ENCODE results near the gene TMEM53. TPM values are rescaled to one million over a fixed set of nuclear protein-coding genes. Genes with fewer than 3 reads are reported as not detected.

TMEM53 gene
- total RNA-seq, 1 experiment from 2014 or later = 6.2 TPM

DNA sequence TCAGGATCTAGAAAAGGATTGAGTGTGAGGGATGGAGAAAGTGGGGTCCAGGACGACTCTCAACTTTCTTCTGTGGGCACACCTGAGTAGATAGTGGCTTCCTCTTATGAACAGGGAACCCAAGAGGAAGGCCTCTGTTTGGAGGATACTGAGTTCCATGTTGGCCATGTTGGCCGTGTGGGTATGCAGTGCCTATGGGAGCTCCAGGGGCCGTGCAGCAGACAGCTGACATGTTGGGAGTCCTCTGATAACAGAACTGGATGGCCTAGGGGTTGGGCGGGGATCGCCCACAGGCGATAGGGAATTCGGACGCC, 43.0 kb downstream of the TMEM53 start:
- Histone ChIP-seq H4K5ac (ENCODE audit: insufficient read length, low read depth, low read length) (peak overlapping the region; percentile 93), H3K27ac (ENCODE audit: insufficient read length, low read depth, low read length) (peak overlapping the region; percentile 41), H3K79me2 (ENCODE audit: insufficient read depth, low read length) (no peaks in the 10 kb centered on the region), H3K27me3 (ENCODE audit: insufficient read depth, low read length) (no peaks in the 10 kb centered on the region), H2BK5ac (ENCODE audit: insufficient read length, low read length) (peak overlapping the region; percentile 36), H3K4me2 (ENCODE audit: insufficient read depth, insufficient read length, low read length) (peak overlapping the region; percentile 81), H2AFZ (ENCODE audit: low read length) (no peak overlapping the region), H2BK12ac (ENCODE audit: insufficient read length, low read depth, low read length) (peak overlapping the region; percentile 82), H3K9ac (ENCODE audit: extremely low read depth, insufficient read length, low read length) (peak overlapping the region; percentile 82), H2BK120ac (ENCODE audit: low read depth, low read length, poor library complexity, severe bottlenecking) (peak overlapping the region; percentile 97), H4K20me1 (ENCODE audit: control insufficient read depth, insufficient read depth, insufficient read length) (no peaks in the 10 kb centered on the region), H3K56ac (ENCODE audit: insufficient read length, low read depth, low read length) (no peak overlapping the region), H3K79me1 (ENCODE audit: insufficient read depth, low read depth, low read length, poor library complexity, severe bottlenecking) (peaks cover 4% of the 10 kb centered on the region), H3K18ac (ENCODE audit: insufficient read length, low read depth, low read length) (peak overlapping the region; percentile 99), H4K8ac (replicated peaks; ENCODE audit: insufficient read length, low read depth, low read length) (peak overlapping the region; percentile 95), H3K14ac (ENCODE audit: insufficient read depth, low read length) (peak overlapping the region; percentile 99), H3K4ac (ENCODE audit: low read depth, low read length) (peak overlapping the region; percentile 89), H3T11ph (ENCODE audit: low read length) (no peak overlapping the region), H3K4me1 (ENCODE audit: insufficient read depth, low read length) (peaks cover 3% of the 10 kb centered on the region; the same call in 1 of the 2 replicates), H3K23me2 (ENCODE audit: insufficient read length, low read depth, low read length, poor library complexity, severe bottlenecking) (peaks cover 11% of the 10 kb centered on the region), H4K91ac (ENCODE audit: insufficient read length, low read depth, low read length) (peak overlapping the region; percentile 95), H2BK15ac (ENCODE audit: low read depth, low read length) (no peak overlapping the region), H3K9me3 (ENCODE audit: control insufficient read depth, low read depth, low read length) (no peaks in the 10 kb centered on the region), H2BK20ac (ENCODE audit: low read depth, low read length, poor library complexity, severe bottlenecking) (no peak overlapping the region), H3K23ac (ENCODE audit: insufficient read length, low read depth, low read length) (no peak overlapping the region), H2AK5ac (ENCODE audit: insufficient read length, low read length) (no peak overlapping the region)
- no peak for DNase-seq
- Mint-ChIP-seq H3K36me3 (ENCODE audit: insufficient read depth in 1 of 3, low read depth in 3 of 3) (peaks cover 19 to 33% (median 33%) of the 10 kb centered on the region in 3 experiments), H3K4me1 (peaks cover 19 to 21% of the 10 kb centered on the region in 2 experiments), H3K9me3 (no peaks in the 10 kb centered on the region), H3K27ac (peak overlapping the region; percentile 46 to 99 (median 98); a peak in 6 of 7 replicates), H3K4me3 (peak overlapping the region; percentile 87 to 90), H3K27me3 (ENCODE audit: low read depth) (peaks cover 3% of the 10 kb centered on the region; the same call in 1 of the 2 replicates)
- TF ChIP-seq, protein P1, sequence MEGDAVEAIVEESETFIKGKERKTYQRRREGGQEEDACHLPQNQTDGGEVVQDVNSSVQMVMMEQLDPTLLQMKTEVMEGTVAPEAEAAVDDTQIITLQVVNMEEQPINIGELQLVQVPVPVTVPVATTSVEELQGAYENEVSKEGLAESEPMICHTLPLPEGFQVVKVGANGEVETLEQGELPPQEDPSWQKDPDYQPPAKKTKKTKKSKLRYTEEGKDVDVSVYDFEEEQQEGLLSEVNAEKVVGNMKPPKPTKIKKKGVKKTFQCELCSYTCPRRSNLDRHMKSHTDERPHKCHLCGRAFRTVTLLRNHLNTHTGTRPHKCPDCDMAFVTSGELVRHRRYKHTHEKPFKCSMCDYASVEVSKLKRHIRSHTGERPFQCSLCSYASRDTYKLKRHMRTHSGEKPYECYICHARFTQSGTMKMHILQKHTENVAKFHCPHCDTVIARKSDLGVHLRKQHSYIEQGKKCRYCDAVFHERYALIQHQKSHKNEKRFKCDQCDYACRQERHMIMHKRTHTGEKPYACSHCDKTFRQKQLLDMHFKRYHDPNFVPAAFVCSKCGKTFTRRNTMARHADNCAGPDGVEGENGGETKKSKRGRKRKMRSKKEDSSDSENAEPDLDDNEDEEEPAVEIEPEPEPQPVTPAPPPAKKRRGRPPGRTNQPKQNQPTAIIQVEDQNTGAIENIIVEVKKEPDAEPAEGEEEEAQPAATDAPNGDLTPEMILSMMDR (conservative IDR thresholded peaks at IDR 0.05) = no peak
- WGBS (ENCODE audit: extremely low coverage, insufficient read length, low lambda C conversion rate) = no CpG with 5 or more reads among the region's 8 CpGs
